Midbrain (tissue), 1 donor: ENCODE measurements around the gene WBP1.

Experiments
- DNase-seq: peaks from one replicate; lab custom pipeline; 2025; lab: John Stamatoyannopoulos, UW

Gene WBP1

DNA sequence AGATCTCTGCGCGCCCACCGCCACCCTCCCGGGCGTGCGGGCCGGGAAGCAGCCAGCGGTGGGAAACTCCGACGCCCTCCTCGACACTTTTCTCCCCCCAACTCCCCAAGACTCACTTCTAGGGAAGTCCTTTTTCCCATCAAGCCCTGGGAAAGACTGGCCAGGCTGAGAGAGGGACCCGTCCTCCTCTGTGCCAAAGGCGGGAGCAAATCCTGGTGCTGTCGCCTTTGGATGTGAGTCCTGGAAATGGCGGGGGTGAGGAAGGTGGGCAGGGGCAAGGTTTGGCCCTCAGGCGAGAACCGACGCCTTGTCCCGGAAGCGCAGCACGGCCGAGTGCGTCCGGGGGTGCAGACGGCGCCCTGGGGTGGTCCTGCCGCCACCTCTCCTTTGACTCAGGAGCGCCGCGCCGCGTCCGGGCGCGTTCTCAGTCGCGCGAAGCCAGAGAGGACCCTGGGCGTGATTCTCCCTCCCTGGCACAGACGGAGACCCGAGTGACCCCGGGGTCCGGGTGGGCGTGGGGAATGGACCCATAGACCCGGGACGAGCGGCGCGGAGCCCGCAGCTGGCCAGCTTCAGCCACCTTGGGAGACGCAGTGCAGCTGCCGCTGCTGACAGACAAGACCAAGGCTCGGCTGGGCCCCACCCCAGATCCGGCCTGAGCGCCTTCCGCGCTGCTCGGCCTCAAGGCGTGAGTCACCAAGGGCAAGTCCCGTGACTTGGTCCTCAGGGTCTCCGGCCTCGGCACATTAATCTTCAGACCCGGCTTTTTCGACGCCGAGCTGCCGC, 44.7 kb downstream of the WBP1 start:
- DNase-seq: no peak

DNA sequence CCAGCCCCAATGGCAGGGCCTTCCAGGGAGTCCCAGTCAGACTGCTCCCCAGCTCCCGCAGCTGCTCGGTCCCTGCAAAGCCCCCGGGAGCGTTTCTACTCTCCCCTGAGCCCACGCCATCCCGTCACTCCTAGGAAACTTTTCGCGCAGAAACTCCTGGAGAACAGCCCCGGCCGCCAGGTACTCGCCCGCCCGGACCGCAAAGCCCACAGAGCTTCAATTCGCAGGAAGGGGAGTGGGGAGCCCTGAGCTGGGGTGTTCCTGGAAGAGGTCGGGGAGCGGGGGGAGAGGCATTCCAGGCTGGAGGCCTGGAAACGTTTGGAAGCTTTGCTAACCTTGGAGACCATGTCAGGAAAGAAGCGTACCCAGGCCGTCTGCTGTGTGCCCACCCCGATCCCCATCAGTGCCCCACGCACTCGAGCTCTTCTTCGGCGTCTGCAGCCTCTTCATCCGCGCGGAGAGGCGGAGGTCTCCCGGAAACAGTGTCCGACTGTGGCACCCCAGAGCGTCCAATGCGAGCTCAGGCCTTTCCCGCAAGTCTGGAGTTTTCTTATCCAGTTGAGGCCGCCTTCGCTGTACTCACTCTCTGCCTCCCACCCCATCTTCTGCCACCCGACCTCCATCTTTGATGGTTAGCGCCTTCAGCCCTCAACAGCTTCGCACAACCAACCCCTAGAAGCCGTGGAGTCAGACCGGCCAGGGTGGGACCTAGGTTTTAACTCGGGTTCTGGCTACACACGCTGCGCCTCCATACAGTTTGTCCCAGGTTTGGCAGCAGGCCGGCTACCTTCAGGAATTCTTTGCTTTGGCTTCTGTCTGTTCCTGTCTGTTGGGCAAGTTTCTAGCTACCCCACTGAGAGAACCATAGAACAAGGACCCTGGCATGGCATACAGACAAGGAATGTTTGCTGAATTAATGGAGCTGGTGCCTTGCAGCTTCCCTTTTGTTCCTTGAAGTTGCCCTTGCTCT, 45.6 kb downstream of the WBP1 start:
- DNase-seq: no peak

DNA sequence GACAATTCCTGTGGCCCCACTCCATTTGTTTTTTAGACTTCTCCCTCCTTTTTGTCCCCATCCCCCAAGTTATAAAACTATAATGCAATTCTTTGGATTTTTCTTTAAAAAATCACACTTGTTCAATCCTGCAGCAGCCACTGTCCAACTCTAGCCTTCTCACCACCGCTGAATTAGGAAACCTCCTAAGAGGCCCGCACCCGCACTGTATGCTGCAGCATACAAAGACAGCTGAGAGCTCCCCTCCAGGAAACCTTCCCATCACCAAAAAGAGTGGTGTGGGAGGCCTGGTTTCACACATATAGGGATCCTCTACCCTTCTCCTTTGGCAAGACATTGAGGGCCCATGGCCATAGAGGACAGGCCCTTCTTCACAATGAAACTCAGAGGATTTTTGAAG, 46.4 kb downstream of the WBP1 start:
- no peak for DNase-seq

DNA sequence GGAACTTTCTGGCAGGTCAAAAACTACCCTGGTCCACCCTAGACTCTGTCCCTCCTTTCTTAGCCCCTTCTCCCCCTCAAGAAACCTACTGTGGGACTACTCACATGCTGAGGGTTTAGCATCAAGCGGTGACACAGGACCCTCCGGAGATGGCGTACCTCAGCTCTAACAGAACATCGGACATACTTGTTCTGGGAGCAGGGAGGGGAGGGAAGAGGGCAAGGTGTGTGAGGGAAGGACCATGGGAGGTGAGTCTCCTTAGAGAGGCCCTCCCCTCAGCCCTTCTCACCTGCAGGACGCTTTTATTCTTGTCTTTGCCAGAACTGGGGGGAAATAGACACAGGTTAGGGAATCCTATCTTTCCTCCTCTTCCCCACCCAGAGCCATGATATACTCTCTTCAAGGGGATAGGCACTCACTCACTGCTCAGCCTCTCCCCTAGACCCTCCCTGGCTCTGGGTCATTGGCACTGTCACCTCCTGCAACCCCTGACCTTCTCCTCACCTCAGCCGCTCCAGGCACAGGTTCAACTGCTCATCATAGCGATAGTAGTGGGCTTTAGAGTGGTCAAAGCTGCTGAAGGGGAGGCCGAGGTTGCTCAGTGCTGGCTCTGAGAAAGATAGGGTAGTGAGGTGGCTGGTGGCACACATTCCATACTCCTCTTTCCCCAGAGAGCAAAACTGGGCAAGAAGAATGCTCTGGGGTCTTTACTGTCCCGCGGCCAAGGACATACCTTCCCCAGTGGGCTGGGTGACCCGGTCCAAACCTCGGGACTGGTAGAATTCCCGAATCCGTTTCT, 47.4 kb downstream of the WBP1 start:
- DNase-seq: no peak

DNA sequence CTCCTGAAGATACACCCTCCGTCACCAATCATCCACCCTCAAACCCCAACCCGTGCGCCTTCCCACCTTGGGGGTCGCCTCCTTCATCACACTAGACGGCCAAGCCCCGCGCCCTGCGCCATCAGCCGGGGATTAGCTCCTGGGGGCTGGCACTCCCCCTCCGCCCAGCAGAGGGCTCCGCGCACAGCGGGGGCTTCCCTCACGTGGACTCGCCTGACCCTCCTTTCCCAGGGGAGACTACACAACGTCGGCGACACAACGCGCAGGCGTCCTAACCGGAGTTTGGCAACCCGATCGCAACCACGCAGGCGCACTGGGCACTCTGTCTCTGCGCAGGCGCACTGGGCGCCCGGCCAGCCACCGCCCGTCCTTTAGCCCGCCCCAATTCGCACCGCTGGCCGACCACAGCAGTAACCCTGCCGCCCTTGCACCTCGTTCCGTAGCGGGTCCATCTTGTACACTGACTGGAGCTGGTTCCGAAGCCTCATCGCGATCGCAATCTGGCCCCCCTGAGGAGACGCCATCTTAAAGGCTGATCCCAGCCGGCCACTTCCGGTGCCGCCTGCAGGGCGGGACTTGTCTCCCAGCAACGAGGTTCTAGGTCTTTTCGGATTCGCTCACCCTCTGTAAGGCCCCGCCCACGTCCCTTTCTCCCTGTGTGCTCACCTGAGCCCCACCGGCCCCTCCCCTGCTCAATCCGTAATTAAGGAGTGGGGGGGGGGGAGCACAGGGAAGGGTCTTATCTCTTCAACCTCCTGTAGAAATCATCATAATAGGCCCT, 49.1 kb downstream of the WBP1 start, which contains the start of gene PCGF1:
Gene PCGF1 (minus strand): TSS at position 551 of the 781 bp plus-strand sequence. CDS start 27 bp downstream, at position 524.
- peak; percentile 96 for DNase-seq

DNA sequence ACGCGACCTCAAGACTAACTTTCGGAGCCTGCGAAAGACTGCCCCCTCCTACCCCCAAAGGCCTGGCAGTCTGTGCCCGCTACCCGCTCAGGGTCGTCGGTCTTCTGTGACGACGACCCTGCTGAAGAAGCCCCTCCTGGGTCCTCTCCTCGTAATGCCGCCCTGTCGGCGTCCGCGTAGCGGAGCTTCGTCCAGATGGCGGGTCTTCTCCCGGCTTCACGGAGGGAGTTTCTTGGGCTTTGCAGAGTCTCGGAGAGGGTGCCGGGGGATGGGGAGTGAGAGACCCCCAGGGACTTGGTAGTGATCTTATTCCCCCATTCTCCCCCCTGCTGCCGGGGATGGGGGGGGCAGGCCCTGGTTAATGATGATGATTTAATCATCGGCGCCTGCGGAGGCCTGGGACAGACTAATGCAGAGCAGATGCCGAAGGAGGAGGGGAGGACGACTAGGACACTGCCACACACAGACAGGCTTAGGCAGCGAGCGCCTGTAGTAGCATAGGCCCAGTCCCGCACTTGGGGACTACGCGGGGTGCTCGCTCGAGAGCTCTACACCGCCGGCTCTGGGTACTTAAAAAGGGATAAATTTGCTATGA, 49.8 kb downstream of the WBP1 start:
- DNase-seq: peak; percentile 35

DNA sequence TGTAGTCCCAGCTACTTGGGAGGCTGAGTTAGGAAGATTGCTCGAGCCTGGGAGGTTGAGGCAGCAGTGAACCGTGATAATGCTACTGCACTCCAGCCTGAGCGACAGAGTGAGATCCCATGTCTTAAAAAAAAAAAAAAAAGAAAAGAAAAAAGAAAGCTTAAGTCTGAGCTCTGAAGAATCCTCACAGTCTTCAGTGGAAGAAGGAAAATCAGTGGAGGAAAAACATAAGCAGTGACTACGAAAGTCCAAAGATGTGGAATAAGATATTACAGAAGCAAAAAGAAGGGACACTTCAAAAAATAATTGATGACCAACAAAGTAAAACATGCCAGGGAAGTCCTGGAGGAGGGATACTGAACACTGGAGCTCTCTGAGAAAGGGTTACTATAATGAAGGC, 52.0 kb downstream of the WBP1 start:
- DNase-seq: no peak
